Body of pancreas (tissue), 4 donors: Measurements from ENCODE around the gene ZNF235. TPM values are rescaled to one million over a fixed set of nuclear protein-coding genes. Genes with fewer than 3 reads are reported as not detected.

Experiments used
- ATAC-seq: fragments of 150-250 bp; one replicate; pipeline ENCODE4 v1.9.1; 2016
- DNase-seq, 4 donors: peaks; one replicate each; pipeline ENCODE4 v3.0.0-alpha.2; 2019
- H3K27ac ChIP-seq, 4 donors: fragments of 200-600 bp; sonication (generic); 1 replicate in 3 of 4; 2 replicates in 1 of 4; pipeline versions ENCODE4 v1.5.1 to v1.6.1; 2016 to 2019; ENCODE audit warnings: mild to moderate bottlenecking in 1 of 4, mixed read lengths in 1 of 4, moderate library complexity in 1 of 4
- H3K27me3 ChIP-seq, 2 donors: fragments of 200-600 bp; sonication (generic); one replicate each; pipeline ENCODE4 v1.6.0; 2016; ENCODE audit warnings: mild to moderate bottlenecking in 1 of 2
- H3K36me3 ChIP-seq, 2 donors: fragments of 200-600 bp; sonication (generic); replicated peaks in 1 of 2; 2 replicates each; pipeline ENCODE4 v1.5.1; 2016; ENCODE audit warnings: low read depth in 2 of 2; ENCODE audit not compliant: insufficient read depth in 1 of 2
- H3K4me1 ChIP-seq: fragments of 200-600 bp; sonication (generic); one replicate; pipeline ENCODE4 v1.6.0; 2016
- H3K4me3 ChIP-seq, 2 donors: fragments of 200-600 bp; sonication (generic); 1 replicate in 1 of 2; 2 replicates in 1 of 2; pipeline ENCODE4 v1.5.1; 2016 to 2019
- H3K9me3 ChIP-seq, 3 donors: fragments of 200-600 bp; sonication (generic); 1 replicate in 2 of 3; 2 replicates in 1 of 3; pipeline ENCODE4 v1.5.1; 2016
- CTCF ChIP-seq, 7 experiments: fragments of 450-650 bp in 4 of 7; fragments of 200-600 bp in 3 of 7; sonication (generic) in 3 of 7; IDR thresholded peaks; one replicate each; pipeline ENCODE4 v1.5.1; 2016 to 2019; ENCODE audit warnings: antibody characterized with exemption in 7 of 7
- POLR2A ChIP-seq, 3 donors: fragments of 450-650 bp; IDR thresholded peaks; one replicate each; pipeline ENCODE4 v1.6.1; 2016; ENCODE audit warnings: antibody characterized with exemption in 3 of 3, mild to moderate bottlenecking in 2 of 3
- WGBS, 2 donors: methylation state at CpG; one replicate each; pipeline ENCODE4 v1.1.5; 2017; 5-methylcytosine and 5-hydroxymethylcytosine counted together
- intact Hi-C: fragments of 100-400 bp; cut with DNase I; formaldehyde crosslinking; loops from one replicate; pipeline ENCODE4 v1.15.1; 2023
- total RNA-seq, 2 donors: library from RNA; depleted of rRNA; stranded (reverse); fragments of >200 nt; gene quantifications; one replicate each; pipeline ENCODE4 v1.1.0, GENCODE V29; 2016

The ZNF235 gene
- total RNA-seq, 2 donors from 2014 or later: 2.6 to 4.4 TPM

GRCh38 chr19:44332145-44332544, 27.3 kb upstream of the ZNF235 start:
- peaks cover 0 to 79% (median 0%) of the 10 kb centered on the region in 3 donors for H3K9me3 ChIP-seq
- no peak for ATAC-seq
- WGBS, 2 donors: 96 to 100% methylated on average over 1 of the region's 1 CpG
- TF ChIP-seq POLR2A (IDR thresholded peaks at IDR 0.05) (no peak), CTCF (IDR thresholded peaks at IDR 0.05) (no peak)
- DNase-seq: no peak
- no peak overlapping the region for H3K4me3 ChIP-seq
- H3K27me3 ChIP-seq: no peaks in the 10 kb centered on the region
- H3K4me1 ChIP-seq: no peaks in the 10 kb centered on the region
- no peak overlapping the region for H3K27ac ChIP-seq
- peaks cover 39 to 46% of the 10 kb centered on the region in 2 donors for H3K36me3 ChIP-seq
- intact Hi-C loops: no loop called here

- intact Hi-C loops: no loop called here
These were observed 11.1 kb upstream of the ZNF235 start for GRCh38 chr19:44315883-44316282.

GRCh38 chr19:44313231-44313630, 8.4 kb upstream of the ZNF235 start:
- no peak overlapping the region for H3K27ac ChIP-seq
- intact Hi-C loops: no loop called here

More at GRCh38 chr19:44315883-44316282, 11.1 kb upstream of the ZNF235 start:
- ATAC-seq: no peak
- Histone ChIP-seq H3K36me3 (no peaks in the 10 kb centered on the region), H3K27me3 (no peaks in the 10 kb centered on the region), H3K9me3 (peaks cover 0 to 17% (median 0%) of the 10 kb centered on the region in 3 donors), H3K27ac (no peak overlapping the region), H3K4me3 (no peak overlapping the region), H3K4me1 (no peaks in the 10 kb centered on the region)
- 71 to 93% methylated on average over 2 of the region's 2 CpGs for WGBS, 2 donors
- no peak for DNase-seq
- TF ChIP-seq CTCF (IDR thresholded peaks at IDR 0.05) (no peak), POLR2A (IDR thresholded peaks at IDR 0.05) (no peak)

GRCh38 chr19:44308011-44308410, 3.2 kb upstream of the ZNF235 start:
- H3K27ac ChIP-seq: no peak overlapping the region
- no peak for ATAC-seq
- TF ChIP-seq CTCF (IDR thresholded peaks at IDR 0.05): no peak
- no peak for TF ChIP-seq POLR2A (IDR thresholded peaks at IDR 0.05)
- H3K27me3 ChIP-seq: no peaks in the 10 kb centered on the region
- peaks cover 0 to 29% (median 0%) of the 10 kb centered on the region in 3 donors for H3K9me3 ChIP-seq
- intact Hi-C loops: no loop called here
- DNase-seq: no peak
- H3K36me3 ChIP-seq: no peaks in the 10 kb centered on the region
- H3K4me3 ChIP-seq: no peak overlapping the region
- 67 to 92% methylated on average over 3 of the region's 3 CpGs for WGBS, 2 donors
- peaks cover 3% of the 10 kb centered on the region for H3K4me1 ChIP-seq

More at GRCh38 chr19:44313231-44313630, 8.4 kb upstream of the ZNF235 start:
- Histone ChIP-seq H3K4me1 (no peaks in the 10 kb centered on the region), H3K36me3 (no peaks in the 10 kb centered on the region), H3K9me3 (peaks cover 0 to 27% (median 0%) of the 10 kb centered on the region in 3 donors), H3K4me3 (no peak overlapping the region), H3K27me3 (no peaks in the 10 kb centered on the region)
- WGBS, 2 donors: 80 to 96% methylated on average over 1 of the region's 1 CpG
- TF ChIP-seq POLR2A (IDR thresholded peaks at IDR 0.05) (no peak), CTCF (IDR thresholded peaks at IDR 0.05) (no peak)
- no peak for DNase-seq
- ATAC-seq: no peak

GRCh38 chr19:44306283-44306682, 1.5 kb upstream of the ZNF235 start:
- ATAC-seq: no peak
- H3K9me3 ChIP-seq: peaks cover 0 to 19% (median 0%) of the 10 kb centered on the region in 3 donors

More at GRCh38 chr19:44306283-44306682, 1.5 kb upstream of the ZNF235 start:
- no peak overlapping the region for H3K4me3 ChIP-seq
- peaks cover 3% of the 10 kb centered on the region for H3K4me1 ChIP-seq
- TF ChIP-seq CTCF (IDR thresholded peaks at IDR 0.05) (no peak), POLR2A (IDR thresholded peaks at IDR 0.05) (no peak)
- intact Hi-C loops: no loop called here
- WGBS, 2 donors: 83 to 90% methylated on average over 15 of the region's 15 CpGs
- H3K36me3 ChIP-seq: peaks cover 0 to 3% of the 10 kb centered on the region in 2 donors
- DNase-seq: no peak
- H3K27me3 ChIP-seq: no peaks in the 10 kb centered on the region
- no peak overlapping the region for H3K27ac ChIP-seq
